Hepatic stellate cell (primary cell): ENCODE results near the gene MED22.
"Not testable (repeated sequence)": the region's sequence is repeated elsewhere in the genome, so short reads cannot be mapped to it uniquely, and the experiment has no call there.

Source experiments
- DNase-seq: peaks from one replicate; pipeline ENCODE4 v3.0.0; 2011; ENCODE audit warnings: low spot score

Gene MED22

DNA sequence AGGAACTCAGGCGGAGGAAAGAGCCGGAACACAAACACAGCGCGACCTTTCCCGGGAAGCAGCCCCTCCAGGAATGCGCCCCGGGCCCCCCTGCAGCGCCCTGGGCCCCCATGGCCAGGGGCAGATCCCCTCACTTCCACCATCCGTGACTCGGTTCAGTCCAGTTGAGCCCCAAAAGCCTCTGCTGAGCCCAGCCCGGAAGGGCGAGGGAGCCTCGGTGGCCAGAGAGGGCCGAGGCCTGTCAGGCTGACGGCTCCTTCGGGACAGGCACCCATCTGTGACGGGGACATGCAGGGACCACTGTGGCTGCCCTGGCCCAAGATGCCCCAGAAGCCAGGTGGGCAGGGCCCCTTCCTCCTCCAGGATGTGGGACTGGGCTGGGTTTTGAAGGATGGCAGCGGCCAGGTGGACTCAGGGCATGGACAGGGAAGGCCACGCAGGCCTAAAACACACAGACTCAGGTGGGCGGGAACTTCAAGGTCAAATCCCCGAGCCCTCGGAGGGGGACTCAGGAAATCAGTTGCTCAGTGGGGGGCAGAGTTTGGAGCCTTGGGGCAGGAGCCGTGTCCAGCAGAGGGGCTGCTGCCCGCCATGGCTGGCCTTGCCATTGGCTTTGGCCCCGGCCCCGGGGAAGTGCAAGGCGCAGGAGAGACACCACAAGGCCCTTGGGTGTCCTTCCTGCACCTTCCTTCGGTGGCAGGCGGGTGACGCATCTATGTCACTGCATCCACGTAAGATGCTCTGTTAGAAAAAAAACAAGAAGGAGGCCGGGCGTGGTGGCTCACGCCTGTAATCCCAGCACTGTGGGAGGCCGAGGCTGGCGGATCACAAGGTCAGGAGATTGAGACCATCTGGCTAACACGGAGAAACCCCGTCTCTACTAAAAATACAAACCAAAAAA, 43.2 kb downstream of the MED22 start:
- DNase-seq: no peak

- DNase-seq: no peak
Observed at GRCh38 chr9:133304158-133304470, 43.8 kb downstream of the MED22 start.

- no peak for DNase-seq
Observed at GRCh38 chr9:133303266-133304157, 44.4 kb downstream of the MED22 start.

DNA sequence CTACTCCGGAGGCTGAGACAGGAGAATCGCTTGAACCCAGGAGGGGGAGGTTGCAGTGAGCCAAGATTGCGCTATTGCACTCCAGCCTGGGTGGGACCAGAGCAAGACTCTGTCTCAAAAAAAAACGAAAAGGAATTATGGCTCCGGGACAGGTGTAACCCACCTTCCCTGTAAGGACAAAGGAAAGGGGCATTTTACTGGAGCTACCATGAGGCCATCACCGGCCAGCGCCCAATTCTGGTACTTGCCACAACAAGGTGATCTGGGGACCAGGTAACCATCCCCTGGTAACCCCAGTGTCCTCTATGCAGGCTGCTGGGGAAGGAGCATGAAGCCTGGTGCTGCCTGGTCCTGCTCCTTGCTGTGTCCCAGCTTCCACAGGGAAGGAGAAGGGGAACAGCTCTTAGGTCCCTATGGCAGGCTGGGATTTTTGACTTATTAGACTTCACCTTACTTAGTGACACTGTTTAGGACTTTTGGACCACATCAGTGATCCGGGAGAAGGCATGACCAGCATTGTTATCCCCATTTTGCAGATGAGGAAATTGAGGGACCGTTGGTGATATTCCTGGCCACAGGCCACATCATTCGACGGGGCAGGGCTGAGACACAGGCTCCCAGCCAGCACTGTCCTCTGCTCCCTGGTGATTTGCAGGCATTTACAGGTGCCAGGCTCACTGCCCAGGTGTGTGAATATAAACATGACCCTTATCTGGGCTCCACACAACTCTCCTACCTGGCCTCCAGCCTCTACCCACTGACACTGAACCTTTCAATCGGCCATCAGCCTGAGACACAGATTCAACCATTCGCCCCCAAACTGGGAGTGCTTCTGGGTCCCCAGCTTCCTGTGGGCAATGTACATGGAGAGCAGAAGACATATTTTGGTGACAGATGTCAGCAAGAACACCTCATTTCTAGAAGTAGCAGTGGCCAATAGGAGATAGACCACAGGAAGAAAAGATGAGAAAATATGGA, 46.4 kb downstream of the MED22 start:
- DNase-seq: no peak

- DNase-seq: not testable (repeated sequence)
Observed at GRCh38 chr9:133299996-133300395, 47.9 kb downstream of the MED22 start.

- DNase-seq: no peak
Observed at GRCh38 chr9:133294257-133294656, 53.7 kb downstream of the MED22 start.

DNA sequence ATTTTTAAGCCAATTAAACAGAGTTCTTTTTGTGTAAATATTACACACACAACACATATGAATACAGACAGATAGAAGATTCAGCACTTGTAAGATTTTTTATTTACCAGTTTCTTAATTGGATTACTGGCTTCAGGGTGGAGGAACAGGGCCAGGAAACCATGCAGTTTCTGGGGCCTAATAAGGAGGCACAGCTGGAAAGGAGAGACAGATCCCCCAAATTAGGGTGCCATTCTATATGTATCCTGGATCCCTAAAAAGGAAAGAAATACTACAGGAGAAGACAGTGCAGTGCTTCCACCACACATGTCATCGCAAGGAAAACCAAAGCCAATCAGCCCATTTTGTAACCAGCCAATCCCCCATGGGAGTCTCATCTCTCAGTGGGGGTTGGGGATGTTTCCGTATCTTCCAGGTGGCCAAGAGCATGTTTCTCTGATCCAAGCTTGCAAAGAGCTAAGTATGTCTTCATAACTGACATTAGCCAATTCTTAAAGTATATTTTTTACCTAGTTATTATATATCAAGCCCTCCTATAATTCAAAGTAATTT, 57.1 kb downstream of the MED22 start:
- no peak for DNase-seq
